Measurements from ENCODE around the gene TRAF5. TPM values are rescaled to one million over a fixed set of nuclear protein-coding genes. Genes with fewer than 3 reads are reported as not detected.
A peak's percentile ranks its signal among the peaks of the same experiment; 100 is the strongest.

The TRAF5 gene
- total RNA-seq, 1 donor from 2014 or later = 47.6 TPM

GRCh38 chr1:211329764-211330201, 3.1 kb downstream of the TRAF5 start:
- no peak for DNase-seq (ENCODE audit: low spot score in 2 of 2, unreplicated experiment in 2 of 2)
- Mint-ChIP-seq H3K27me3 (ENCODE audit: low read depth) (no peaks in the 10 kb centered on the region), H3K9me3 (no peaks in the 10 kb centered on the region), H3K4me1 (peaks cover 55% of the 10 kb centered on the region), H3K36me3 (no peaks in the 10 kb centered on the region), H3K4me3 (no peak overlapping the region), H3K27ac (peak overlapping the region; percentile 41)
- no peak for TF ChIP-seq CTCF (IDR thresholded peaks at IDR 0.05; ENCODE audit: unreplicated experiment)

GRCh38 chr1:211330282-211330936, 3.8 kb downstream of the TRAF5 start:
- Mint-ChIP-seq H3K36me3 (no peaks in the 10 kb centered on the region), H3K9me3 (no peaks in the 10 kb centered on the region), H3K27me3 (ENCODE audit: low read depth) (no peaks in the 10 kb centered on the region), H3K4me1 (peaks cover 55% of the 10 kb centered on the region), H3K4me3 (no peak overlapping the region), H3K27ac (peak overlapping the region; percentile 41)
- DNase-seq (ENCODE audit: low spot score in 2 of 2, unreplicated experiment in 2 of 2) = no peak
- TF ChIP-seq CTCF (IDR thresholded peaks at IDR 0.05; ENCODE audit: unreplicated experiment) = no peak

GRCh38 chr1:211331011-211331709, 4.5 kb downstream of the TRAF5 start:
- H3K9me3 Mint-ChIP-seq = no peaks in the 10 kb centered on the region
- H3K36me3 Mint-ChIP-seq = no peaks in the 10 kb centered on the region
- no peak for TF ChIP-seq CTCF (IDR thresholded peaks at IDR 0.05; ENCODE audit: unreplicated experiment)
- no peak overlapping the region for H3K27ac Mint-ChIP-seq
- H3K4me3 Mint-ChIP-seq = no peak overlapping the region
- H3K4me1 Mint-ChIP-seq = peaks cover 54% of the 10 kb centered on the region
- DNase-seq (ENCODE audit: low spot score in 2 of 2, unreplicated experiment in 2 of 2) = no peak
- H3K27me3 Mint-ChIP-seq (ENCODE audit: low read depth) = no peaks in the 10 kb centered on the region

- Mint-ChIP-seq H3K4me3 (no peak overlapping the region), H3K36me3 (no peaks in the 10 kb centered on the region), H3K27ac (no peak overlapping the region), H3K4me1 (peaks cover 51% of the 10 kb centered on the region), H3K9me3 (no peaks in the 10 kb centered on the region), H3K27me3 (ENCODE audit: low read depth) (no peaks in the 10 kb centered on the region)
- no peak for DNase-seq (ENCODE audit: low spot score in 2 of 2, unreplicated experiment in 2 of 2)
- no peak for TF ChIP-seq CTCF (IDR thresholded peaks at IDR 0.05; ENCODE audit: unreplicated experiment)
Measured at GRCh38 chr1:211332036-211332616, 5.5 kb downstream of the TRAF5 start.

GRCh38 chr1:211332830-211333229, 6.2 kb downstream of the TRAF5 start:
- TF ChIP-seq CTCF (IDR thresholded peaks at IDR 0.05; ENCODE audit: unreplicated experiment) = no peak
- no peak overlapping the region for H3K4me3 Mint-ChIP-seq
- no peak overlapping the region for H3K27ac Mint-ChIP-seq
- no peaks in the 10 kb centered on the region for H3K27me3 Mint-ChIP-seq (ENCODE audit: low read depth)
- no peaks in the 10 kb centered on the region for H3K36me3 Mint-ChIP-seq
- no peak for DNase-seq (ENCODE audit: low spot score in 2 of 2, unreplicated experiment in 2 of 2)
- H3K4me1 Mint-ChIP-seq = peaks cover 47% of the 10 kb centered on the region
- no peaks in the 10 kb centered on the region for H3K9me3 Mint-ChIP-seq
